Stimulated activated CD4-positive, alpha-beta T cell treated with anti-CD3 and anti-CD28 coated beads, Interleukin-12 subunit alpha, Interleukin-12 subunit beta, amount 100 ng/mL, for 48 hours (primary cell): Measurements from ENCODE around the gene FNTB.

Experiments
- DNase-seq, 3 donors: peaks; one replicate each; pipeline ENCODE4 v3.0.0-alpha.2; 2020; ENCODE audit warnings: low read depth in 2 of 3, low spot score in 1 of 3

FNTB gene, protein sequence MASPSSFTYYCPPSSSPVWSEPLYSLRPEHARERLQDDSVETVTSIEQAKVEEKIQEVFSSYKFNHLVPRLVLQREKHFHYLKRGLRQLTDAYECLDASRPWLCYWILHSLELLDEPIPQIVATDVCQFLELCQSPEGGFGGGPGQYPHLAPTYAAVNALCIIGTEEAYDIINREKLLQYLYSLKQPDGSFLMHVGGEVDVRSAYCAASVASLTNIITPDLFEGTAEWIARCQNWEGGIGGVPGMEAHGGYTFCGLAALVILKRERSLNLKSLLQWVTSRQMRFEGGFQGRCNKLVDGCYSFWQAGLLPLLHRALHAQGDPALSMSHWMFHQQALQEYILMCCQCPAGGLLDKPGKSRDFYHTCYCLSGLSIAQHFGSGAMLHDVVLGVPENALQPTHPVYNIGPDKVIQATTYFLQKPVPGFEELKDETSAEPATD

GRCh38 chr14:64986648-64987437 lies at the start of gene FNTB:
Gene FNTB, plus strand, starts transcription at chr14:64986895. Its CDS starts 59 bp downstream, at chr14:64986954.
- DNase-seq = peak; percentile 88 to 90 (median 89)

GRCh38 chr14:64937171-64937820 lies 49.4 kb upstream of the FNTB start:
- no peak for DNase-seq

DNA sequence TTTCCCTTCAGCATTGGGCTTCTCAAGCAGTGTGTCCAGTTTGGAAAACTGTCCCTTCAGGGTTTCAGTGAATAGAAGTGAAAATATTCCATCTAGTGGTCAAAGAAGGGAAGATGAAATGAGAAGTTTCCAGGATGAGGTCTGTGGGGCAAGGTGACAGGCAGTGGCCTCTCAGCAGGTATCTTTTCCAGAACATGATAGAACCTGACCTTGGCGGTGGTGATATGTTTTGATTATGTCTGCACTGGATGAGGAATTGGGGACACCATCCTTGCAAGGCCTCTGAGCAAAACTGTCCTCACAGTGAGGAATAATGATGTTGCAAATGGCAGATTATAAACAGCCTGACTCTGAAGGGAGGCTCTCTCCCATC lies 48.9 kb upstream of the FNTB start:
- no peak for DNase-seq

GRCh38 chr14:64938972-64939816 lies 47.5 kb upstream of the FNTB start:
- no peak for DNase-seq

DNA sequence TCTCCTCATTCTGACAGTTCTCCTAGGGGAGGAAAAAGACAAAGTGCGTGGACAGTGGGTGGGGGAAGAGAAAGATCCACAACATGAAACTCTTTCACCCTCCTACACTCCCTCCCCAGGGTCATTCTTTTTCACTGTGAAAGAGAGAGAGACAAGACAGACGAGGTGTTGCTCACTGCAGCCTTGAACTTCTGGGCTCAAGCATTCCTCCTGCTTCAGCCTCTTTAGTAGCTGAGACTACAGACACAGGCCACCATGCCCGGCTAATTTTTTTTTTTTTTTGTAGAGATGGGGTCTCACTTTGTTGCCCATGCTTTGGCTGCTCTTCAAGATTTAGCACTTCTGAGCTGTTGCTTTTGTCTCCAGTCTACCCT lies 46.9 kb upstream of the FNTB start:
- no peak for DNase-seq

GRCh38 chr14:64940336-64940910 lies 46.3 kb upstream of the FNTB start:
- DNase-seq = no peak

GRCh38 chr14:64942531-64943111 lies 44.1 kb upstream of the FNTB start, which contains the start of gene GPX2:
Gene GPX2, minus strand, starts transcription at chr14:64942745. Its CDS starts 19 bp downstream, at chr14:64942726.
- DNase-seq = no peak

GRCh38 chr14:64943556-64943955 lies 43.1 kb upstream of the FNTB start:
- DNase-seq = no peak

GRCh38 chr14:64944041-64944440 lies 42.7 kb upstream of the FNTB start:
- no peak for DNase-seq

DNA sequence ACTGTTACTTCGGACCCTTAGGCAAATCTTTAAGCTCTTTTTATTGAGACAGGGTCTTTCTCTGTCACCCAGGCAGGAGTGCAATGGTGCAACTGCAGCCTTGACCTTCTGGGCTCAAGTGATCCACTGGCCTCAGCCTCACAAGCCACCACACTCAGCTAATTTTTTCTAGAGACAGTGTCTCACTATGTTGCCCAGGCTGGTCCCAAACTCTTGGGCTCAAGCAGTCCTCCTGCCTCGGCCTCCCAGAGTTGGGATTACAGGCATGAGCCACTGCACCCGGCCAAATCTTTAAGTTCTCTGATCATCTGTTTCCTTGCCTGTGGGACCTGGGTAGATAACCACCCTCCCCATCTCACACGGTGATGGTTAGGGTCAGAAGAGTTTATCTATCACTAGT lies 41.8 kb upstream of the FNTB start:
- DNase-seq = no peak

DNA sequence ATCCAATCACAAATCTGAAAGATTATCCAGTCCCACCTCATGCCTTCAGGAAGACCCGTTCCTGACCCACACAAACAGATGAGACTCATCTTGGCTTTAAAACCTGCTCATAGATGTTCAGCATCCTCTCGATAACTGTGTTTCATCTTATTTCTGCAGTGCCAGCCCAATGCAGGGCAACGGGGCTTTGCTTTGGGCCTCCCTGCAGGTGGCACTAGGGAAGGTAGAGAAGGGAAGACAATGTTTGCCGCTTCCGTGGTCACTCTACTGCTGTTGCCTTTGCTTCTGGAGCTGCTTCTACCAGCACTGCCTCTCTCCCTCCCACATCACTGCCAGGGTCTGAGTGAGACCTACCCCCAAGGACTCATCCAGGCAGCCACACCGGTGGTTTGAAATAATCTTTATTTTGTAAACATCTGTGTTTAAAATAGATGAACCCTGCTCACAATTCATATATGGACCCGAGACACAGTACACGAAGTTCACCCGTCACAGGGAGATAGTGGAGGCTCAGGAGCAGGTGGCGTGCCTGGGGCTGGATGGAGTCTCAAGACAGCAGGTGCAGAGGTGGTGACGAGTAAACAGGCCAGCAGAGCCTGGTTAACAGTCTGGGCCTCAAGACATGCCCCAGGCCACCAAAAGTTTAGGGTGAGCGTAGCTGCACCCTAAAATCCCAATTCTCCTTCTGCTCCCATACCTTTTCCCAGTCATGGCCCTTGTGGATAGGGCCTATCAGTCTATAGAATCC lies 41.1 kb upstream of the FNTB start:
- no peak for DNase-seq

DNA sequence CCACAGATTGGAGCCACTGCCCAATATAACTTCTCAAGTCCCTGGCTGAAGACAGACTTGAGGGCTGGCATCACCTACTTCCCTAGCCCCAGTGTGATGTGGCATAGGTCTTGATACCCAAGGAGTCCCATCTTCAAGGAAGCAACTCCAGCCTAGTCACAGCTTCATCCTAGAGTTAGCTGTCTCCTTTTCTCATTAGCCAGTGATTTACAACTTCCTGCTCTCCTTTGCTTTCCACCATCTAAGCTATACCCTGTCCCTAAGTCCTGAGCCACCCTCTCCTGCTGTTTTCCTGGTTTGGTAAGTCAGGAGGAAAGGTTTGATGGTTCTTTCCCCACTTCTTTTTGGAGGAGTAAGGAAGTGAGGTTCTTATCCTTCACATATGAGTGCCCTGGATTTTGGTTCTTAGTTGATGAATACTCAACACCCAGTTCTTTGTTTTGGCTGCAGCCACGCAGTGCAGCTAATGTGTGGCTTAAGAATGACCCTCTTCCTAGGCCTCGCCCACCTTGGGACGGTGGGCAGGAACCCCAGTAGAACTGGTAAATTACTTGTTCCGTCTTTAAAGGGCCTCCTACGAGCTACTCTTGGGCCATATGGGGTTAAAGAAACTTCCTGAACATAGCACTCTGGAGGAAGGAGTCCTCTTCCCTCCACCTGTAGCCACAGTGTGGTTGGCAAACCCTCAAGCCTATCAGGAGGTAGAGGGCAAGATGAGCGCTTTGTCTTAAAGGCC lies 40.2 kb upstream of the FNTB start:
- no peak for DNase-seq

DNA sequence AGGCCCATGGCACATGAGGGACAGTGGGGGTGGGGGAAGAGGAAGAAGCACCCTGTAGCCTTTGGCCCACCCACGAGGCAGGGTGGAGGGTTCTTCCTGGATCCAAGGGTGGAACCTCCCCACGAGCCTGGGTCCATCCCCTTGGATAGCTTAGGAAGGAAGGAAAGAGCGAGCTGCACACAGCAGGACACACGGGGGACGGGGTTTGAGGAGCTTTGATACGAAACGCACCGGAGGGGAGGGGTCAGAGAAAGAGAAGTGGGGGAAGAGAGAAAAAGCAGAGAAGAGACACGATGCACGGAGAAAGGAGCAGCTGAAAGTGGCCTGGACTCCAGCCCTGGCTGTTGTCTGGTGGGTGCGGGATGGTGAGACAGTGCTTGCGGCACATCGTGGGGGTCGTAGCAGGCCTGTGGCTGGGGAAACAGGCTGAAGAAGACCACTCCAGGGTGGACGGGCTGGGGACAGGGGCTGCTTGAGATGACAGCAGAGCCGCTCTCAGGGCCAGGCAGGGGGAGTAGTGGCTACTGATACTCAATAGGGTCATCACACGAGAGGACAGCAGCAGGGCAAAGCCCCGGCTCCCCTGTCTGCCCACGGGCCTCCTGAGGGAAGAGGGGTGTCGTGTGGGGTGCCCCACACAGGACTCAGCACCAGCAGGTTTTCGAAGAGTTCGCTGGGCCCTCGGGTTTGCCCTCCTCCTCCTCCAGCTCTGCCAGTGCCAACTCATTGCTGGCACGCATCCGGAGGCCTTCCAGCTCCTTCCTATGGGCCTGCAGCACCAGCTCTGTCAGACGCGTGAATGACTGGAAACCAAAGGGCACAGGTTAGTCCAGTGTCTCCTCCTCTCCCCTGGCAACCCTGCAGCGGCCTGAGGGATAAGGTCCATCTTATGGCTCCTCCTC lies 38.7 kb upstream of the FNTB start:
- DNase-seq = no peak

GRCh38 chr14:64948612-64949210 lies 38.0 kb upstream of the FNTB start:
- DNase-seq = no peak

GRCh38 chr14:64950889-64951288 lies 35.8 kb upstream of the FNTB start:
- DNase-seq = no peak

DNA sequence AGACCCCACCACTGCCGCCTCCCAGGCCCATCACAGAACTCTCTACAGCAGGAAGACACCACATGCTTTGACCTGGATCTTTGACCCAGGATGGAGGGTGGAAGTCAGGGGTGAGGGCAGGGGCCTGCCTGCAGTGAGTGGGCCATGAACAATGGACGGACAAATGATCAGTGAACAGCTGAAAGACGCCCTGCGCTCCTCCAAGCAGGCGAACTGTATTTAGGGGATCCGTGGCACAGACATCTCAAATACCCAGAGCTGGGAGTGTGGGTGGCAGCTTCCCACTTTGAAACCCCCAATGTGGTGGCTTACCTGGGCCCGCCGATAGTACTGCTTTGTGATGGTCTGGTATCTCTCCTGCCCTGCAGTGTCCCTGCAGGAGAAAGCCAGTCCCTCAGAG lies 35.4 kb upstream of the FNTB start:
- no peak for DNase-seq

GRCh38 chr14:64951724-64952123 lies 35.0 kb upstream of the FNTB start:
- no peak for DNase-seq
